ENCODE data around the gene TTLL10.

TTLL10 gene

DNA sequence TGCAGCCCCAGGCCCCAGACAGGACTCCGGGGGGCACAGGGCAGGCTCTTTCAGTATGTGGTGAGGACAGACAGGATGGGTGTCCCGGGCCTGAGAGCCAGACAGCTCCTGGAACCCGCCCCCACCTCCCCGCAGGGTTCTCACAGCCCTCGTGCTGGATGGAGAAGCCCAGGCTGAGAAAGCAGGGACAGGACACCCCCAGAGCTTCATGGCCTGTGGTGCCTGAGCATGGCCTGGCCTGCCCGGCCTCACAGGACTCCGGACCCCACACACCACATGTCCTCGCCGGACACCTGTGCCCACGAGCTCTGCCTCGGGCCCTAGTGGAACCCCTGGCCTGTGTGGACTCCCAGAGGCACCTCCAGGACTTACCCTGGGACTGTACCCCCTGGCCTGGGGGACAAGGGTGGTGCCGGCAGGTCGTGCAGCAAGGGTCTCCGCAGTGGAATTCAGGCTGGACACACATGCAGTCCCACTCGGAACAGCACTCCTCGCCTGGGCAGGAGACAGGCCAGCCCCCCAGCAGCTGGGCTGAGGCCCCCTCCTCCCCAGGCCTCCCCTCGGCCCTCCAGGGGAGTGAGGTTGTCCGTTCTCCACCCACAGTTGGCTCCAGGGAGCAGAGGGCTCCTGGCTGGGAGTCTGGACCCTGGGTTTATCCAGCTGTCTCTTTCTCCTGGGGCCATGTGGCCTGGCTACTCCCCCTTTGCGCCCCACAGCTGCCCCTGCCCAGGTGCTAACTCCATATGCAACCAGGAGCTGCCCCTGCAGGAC lies 31.5 kb downstream of the TTLL10 start:
- no peak for DNase-seq (ENCODE audit: low read depth in 2 of 2)
- H3K4me3 ChIP-seq (replicated peaks in 1 of 2; ENCODE audit: low read depth in 2 of 2, low read length in 2 of 2): no peak overlapping the region
- TF ChIP-seq, protein P1, sequence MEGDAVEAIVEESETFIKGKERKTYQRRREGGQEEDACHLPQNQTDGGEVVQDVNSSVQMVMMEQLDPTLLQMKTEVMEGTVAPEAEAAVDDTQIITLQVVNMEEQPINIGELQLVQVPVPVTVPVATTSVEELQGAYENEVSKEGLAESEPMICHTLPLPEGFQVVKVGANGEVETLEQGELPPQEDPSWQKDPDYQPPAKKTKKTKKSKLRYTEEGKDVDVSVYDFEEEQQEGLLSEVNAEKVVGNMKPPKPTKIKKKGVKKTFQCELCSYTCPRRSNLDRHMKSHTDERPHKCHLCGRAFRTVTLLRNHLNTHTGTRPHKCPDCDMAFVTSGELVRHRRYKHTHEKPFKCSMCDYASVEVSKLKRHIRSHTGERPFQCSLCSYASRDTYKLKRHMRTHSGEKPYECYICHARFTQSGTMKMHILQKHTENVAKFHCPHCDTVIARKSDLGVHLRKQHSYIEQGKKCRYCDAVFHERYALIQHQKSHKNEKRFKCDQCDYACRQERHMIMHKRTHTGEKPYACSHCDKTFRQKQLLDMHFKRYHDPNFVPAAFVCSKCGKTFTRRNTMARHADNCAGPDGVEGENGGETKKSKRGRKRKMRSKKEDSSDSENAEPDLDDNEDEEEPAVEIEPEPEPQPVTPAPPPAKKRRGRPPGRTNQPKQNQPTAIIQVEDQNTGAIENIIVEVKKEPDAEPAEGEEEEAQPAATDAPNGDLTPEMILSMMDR (IDR thresholded peaks at IDR 0.05; ENCODE audit: low read depth, low read length): no peak

DNA sequence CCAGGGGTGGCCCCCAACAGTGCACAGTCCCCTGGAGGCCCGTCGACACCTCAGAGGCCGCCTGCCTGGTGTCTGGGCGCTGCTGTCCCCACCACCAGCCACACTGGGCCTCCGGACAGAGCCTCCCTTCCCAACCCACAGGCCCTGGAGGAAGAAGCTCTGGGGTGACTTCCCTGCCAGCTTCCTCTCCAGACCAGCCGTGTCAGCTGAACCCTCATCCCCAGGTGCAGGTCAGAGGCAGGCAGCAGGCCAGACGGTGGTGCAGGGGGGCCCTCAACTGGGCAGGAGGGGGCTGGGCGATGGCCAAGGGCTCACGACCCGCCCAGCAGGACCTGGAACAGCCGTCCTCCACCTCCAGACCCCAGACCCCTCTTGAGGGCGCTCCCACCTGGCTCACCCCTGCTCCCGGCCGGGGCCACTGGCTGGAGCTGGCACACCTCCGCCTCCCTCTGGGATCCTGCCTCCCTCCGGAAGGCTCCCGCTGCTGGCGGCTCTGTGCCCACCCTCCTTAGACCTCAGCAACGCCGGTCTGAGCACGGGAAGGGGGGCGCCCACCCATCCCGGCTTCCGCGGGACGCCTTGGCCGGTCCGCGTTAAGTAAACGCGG lies 32.2 kb downstream of the TTLL10 start:
- no peak for DNase-seq (ENCODE audit: low read depth in 2 of 2)
- H3K4me3 ChIP-seq (replicated peaks in 1 of 2; ENCODE audit: low read depth in 2 of 2, low read length in 2 of 2): no peak overlapping the region
- TF ChIP-seq, protein P1 (IDR thresholded peaks at IDR 0.05; ENCODE audit: low read depth, low read length): no peak

DNA sequence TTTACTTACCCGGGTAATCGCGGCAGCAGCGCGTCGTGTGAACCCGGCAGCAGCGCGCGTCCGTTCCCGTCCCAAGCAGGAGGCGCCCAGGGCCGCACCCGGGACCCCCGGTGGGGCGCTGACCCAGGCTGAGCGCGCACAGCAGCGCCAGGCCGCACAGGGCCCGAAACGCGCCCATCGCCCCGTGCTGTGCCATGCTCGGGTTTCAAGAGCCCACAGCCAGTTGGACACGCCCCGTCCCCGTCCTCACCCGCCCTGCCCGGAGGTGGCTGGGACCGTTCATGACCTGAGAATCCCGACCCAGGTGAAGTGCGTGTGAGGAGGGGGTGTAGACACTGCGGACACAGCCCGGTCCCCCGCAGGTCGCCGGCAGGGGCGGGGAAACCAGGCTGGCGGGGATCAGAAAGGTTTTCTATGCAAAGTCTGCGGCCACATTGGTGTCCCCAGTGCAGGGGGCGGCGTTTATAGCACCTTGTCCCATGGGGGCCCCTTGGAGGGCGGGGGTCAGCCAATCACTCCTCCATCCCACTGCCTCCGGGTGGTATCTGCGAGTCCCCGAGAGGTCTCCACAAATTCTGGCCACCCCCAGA lies 32.8 kb downstream of the TTLL10 start, which contains the start of gene TNFRSF18:
TSS of gene TNFRSF18 (minus strand) at position 217 of the 590 bp plus-strand sequence. CDS start at position 196, 21 bp downstream.
- no peak for DNase-seq (ENCODE audit: low read depth in 2 of 2)
- TF ChIP-seq, protein P1 (IDR thresholded peaks at IDR 0.05; ENCODE audit: low read depth, low read length): no peak
- H3K4me3 ChIP-seq (replicated peaks in 1 of 2; ENCODE audit: low read depth in 2 of 2, low read length in 2 of 2): no peak within 1 kb of the TSS

DNA sequence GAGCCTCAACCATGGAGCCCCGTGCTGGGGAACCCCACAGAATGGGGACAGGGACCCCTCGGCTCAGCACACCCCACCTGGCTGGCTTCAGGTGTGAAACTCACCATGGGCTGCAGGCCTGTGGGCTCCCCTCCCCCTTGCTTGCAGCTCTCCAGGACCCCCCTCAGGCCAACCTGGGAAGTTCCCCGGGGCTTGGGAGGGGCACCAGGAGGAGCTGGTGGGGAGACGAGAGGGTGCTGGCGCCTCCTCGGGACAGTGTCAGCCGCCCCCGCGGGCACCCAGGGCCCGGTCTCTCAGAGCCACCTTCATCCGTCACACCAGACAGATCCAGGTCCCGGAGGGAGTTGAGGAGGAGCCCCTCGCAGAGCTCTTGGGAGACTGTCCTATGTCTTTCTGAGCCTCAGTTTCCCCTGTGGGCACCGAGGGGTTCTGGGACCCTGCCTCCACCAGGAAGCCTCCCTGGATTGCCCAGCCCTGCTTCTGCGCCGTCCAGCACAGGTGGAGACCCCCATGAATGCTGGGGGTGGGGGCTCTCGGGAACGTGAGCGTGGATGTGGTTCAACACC lies 33.4 kb downstream of the TTLL10 start:
- DNase-seq (ENCODE audit: low read depth in 2 of 2): no peak
- TF ChIP-seq, protein P1 (IDR thresholded peaks at IDR 0.05; ENCODE audit: low read depth, low read length): no peak
- no peak overlapping the region for H3K4me3 ChIP-seq (replicated peaks in 1 of 2; ENCODE audit: low read depth in 2 of 2, low read length in 2 of 2)

GRCh38 chr1:1207571-1207892 lies 33.9 kb downstream of the TTLL10 start:
- H3K4me3 ChIP-seq (replicated peaks in 1 of 2; ENCODE audit: low read depth in 2 of 2, low read length in 2 of 2): no peak overlapping the region
- TF ChIP-seq, protein P1 (IDR thresholded peaks at IDR 0.05; ENCODE audit: low read depth, low read length): no peak
- no peak for DNase-seq (ENCODE audit: low read depth in 2 of 2)

- no peak overlapping the region for H3K4me3 ChIP-seq (replicated peaks in 1 of 2; ENCODE audit: low read depth in 2 of 2, low read length in 2 of 2)
- no peak for DNase-seq (ENCODE audit: low read depth in 2 of 2)
- TF ChIP-seq, protein P1 (IDR thresholded peaks at IDR 0.05; ENCODE audit: low read depth, low read length): no peak
Observed at GRCh38 chr1:1208713-1209433, 35.2 kb downstream of the TTLL10 start.
